A673 (cell line): Measurements from ENCODE around the gene SIRPA. TPM values are rescaled to one million over a fixed set of nuclear protein-coding genes. Genes with fewer than 3 reads are reported as not detected.

Experiments used
- BruUV-seq: library from RNA; stranded (reverse); fragments of 400-500 nt; replicated peaks from 2 replicates; lab custom pipeline; 2021; lab: Mats Ljungman, UMichigan
- CTCF ChIA-PET: fragments of 300-600 bp; sonication (Branson Sonifier 250); formaldehyde crosslinking; loops from one replicate; lab custom pipeline; 2022; ENCODE audit warnings: antibody characterized with exemption; lab: Charles Lee
- POLR2A ChIA-PET: fragments of 300-600 bp; sonication (Branson Sonifier 250); formaldehyde crosslinking; loops from one replicate; lab custom pipeline; 2022; ENCODE audit warnings: antibody characterized with exemption; ENCODE audit not compliant: low non-redundant PET; lab: Charles Lee
- DNase-seq: peaks from one replicate; pipeline ENCODE4 v3.0.0-alpha.2; 2015; ENCODE audit warnings: low spot score
- H3K27ac ChIP-seq: fragments of 200-600 bp; sonication (generic); 2 replicates; pipeline ENCODE4 v1.5.1; 2016; ENCODE audit warnings: mixed run types, low read depth, mild to moderate bottlenecking, mixed read lengths, antibody characterized with exemption, low read length; ENCODE audit not compliant: poor library complexity, severe bottlenecking
- H3K27me3 ChIP-seq: fragments of 200-600 bp; sonication (generic); replicated peaks from 2 replicates; pipeline ENCODE4 v1.6.1; 2017; ENCODE audit warnings: mixed run types, low read depth, mild to moderate bottlenecking, mixed read lengths, antibody characterized with exemption, low read length; ENCODE audit not compliant: insufficient read depth, poor library complexity
- H3K36me3 ChIP-seq: fragments of 200-600 bp; sonication (generic); 2 replicates; pipeline ENCODE4 v1.6.1; 2016; ENCODE audit warnings: mixed run types, mild to moderate bottlenecking, mixed read lengths, antibody characterized with exemption, low read length; ENCODE audit not compliant: insufficient read depth, poor library complexity, severe bottlenecking
- H3K4me1 ChIP-seq: fragments of 200-600 bp; sonication (generic); 2 replicates; pipeline ENCODE4 v1.6.1; 2017; ENCODE audit warnings: mixed run types, mild to moderate bottlenecking, mixed read lengths, antibody characterized with exemption, low read length; ENCODE audit not compliant: insufficient read depth, poor library complexity, severe bottlenecking
- H3K4me3 ChIP-seq: fragments of 200-600 bp; sonication (generic); 2 replicates; pipeline ENCODE4 v1.5.1; 2016; ENCODE audit warnings: low read depth, mixed run types, mild to moderate bottlenecking, mixed read lengths, low read length; ENCODE audit not compliant: poor library complexity, severe bottlenecking
- H3K9me3 ChIP-seq: fragments of 200-600 bp; sonication (generic); 2 replicates; pipeline ENCODE4 v1.6.1; 2016; ENCODE audit warnings: mixed run types, low read depth, mild to moderate bottlenecking, mixed read lengths, antibody characterized with exemption, low read length; ENCODE audit not compliant: poor library complexity, severe bottlenecking
- EZH2 ChIP-seq: fragments of 200-600 bp; sonication (generic); IDR thresholded peaks from 2 replicates; pipeline ENCODE4 v1.6.1; 2017; ENCODE audit warnings: borderline replicate concordance, low read depth, mild to moderate bottlenecking, mixed read lengths, antibody characterized with exemption, low read length; ENCODE audit not compliant: poor library complexity, severe bottlenecking
- intact Hi-C: fragments of 100-400 bp; cut with micrococcal nuclease; formaldehyde crosslinking; loops from one replicate; pipeline ENCODE4 v1.10.0; 2022; ENCODE audit not compliant: unreplicated experiment
- total RNA-seq: library from RNA; stranded (reverse); gene quantifications from 2 replicates; pipeline ENCODE4 v1.2.3, GENCODE V29; 2021
- TF ChIP-seq, protein P1 (sequence below): fragments of 300-800, 200-600 bp; sonication (generic); conservative IDR thresholded peaks from 2 replicates; pipeline ENCODE4 v1.5.1; 2017; ENCODE audit warnings: low read depth, mild to moderate bottlenecking, antibody characterized with exemption, low read length, moderate library complexity, mixed read lengths

Gene SIRPA
- total RNA-seq, 1 experiment from 2014 or later: 81.0 TPM

GRCh38 chr20:1924910-1925861 lies 30.0 kb downstream of the SIRPA start:
- H3K9me3 ChIP-seq: no peaks in the 10 kb centered on the region
- H3K4me1 ChIP-seq: no peaks in the 10 kb centered on the region
- DNase-seq: no peak
- ChIA-PET CTCF (no interaction called here), POLR2A (no interaction called here)
- H3K4me3 ChIP-seq: no peak overlapping the region
- H3K36me3 ChIP-seq: peaks cover 34% of the 10 kb centered on the region
- H3K27ac ChIP-seq: no peak overlapping the region
- intact Hi-C loops: no loop called here
- no peaks in the 10 kb centered on the region for H3K27me3 ChIP-seq
- TF ChIP-seq, protein P1, sequence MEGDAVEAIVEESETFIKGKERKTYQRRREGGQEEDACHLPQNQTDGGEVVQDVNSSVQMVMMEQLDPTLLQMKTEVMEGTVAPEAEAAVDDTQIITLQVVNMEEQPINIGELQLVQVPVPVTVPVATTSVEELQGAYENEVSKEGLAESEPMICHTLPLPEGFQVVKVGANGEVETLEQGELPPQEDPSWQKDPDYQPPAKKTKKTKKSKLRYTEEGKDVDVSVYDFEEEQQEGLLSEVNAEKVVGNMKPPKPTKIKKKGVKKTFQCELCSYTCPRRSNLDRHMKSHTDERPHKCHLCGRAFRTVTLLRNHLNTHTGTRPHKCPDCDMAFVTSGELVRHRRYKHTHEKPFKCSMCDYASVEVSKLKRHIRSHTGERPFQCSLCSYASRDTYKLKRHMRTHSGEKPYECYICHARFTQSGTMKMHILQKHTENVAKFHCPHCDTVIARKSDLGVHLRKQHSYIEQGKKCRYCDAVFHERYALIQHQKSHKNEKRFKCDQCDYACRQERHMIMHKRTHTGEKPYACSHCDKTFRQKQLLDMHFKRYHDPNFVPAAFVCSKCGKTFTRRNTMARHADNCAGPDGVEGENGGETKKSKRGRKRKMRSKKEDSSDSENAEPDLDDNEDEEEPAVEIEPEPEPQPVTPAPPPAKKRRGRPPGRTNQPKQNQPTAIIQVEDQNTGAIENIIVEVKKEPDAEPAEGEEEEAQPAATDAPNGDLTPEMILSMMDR: 0 out of 2 replicates have a peak, but pooled peaks have one; percentile 33
- TF ChIP-seq EZH2: no peak
- no TSS peak for BruUV-seq

GRCh38 chr20:1926237-1926636 lies 31.0 kb downstream of the SIRPA start:
- no peak for TF ChIP-seq EZH2
- TF ChIP-seq, protein P1: no peak
- no peaks in the 10 kb centered on the region for H3K9me3 ChIP-seq
- no peak overlapping the region for H3K27ac ChIP-seq
- CTCF ChIA-PET: no interaction called here
- no peak overlapping the region for H3K4me3 ChIP-seq
- H3K36me3 ChIP-seq: peaks cover 39% of the 10 kb centered on the region
- no peak for DNase-seq
- H3K27me3 ChIP-seq: no peaks in the 10 kb centered on the region
- no peaks in the 10 kb centered on the region for H3K4me1 ChIP-seq
- intact Hi-C loops: no loop called here
- no TSS peak for BruUV-seq
- POLR2A ChIA-PET: no interaction called here

GRCh38 chr20:1927217-1927616 lies 32.0 kb downstream of the SIRPA start:
- POLR2A ChIA-PET: no interaction called here
- H3K4me1 ChIP-seq: no peaks in the 10 kb centered on the region
- no peaks in the 10 kb centered on the region for H3K27me3 ChIP-seq
- peaks cover 46% of the 10 kb centered on the region for H3K36me3 ChIP-seq
- CTCF ChIA-PET: no interaction called here
- intact Hi-C loops: no loop called here
- TF ChIP-seq EZH2: no peak
- TF ChIP-seq, protein P1: no peak
- DNase-seq: no peak
- H3K4me3 ChIP-seq: no peak overlapping the region
- H3K27ac ChIP-seq: no peak overlapping the region
- no TSS peak for BruUV-seq
- H3K9me3 ChIP-seq: no peaks in the 10 kb centered on the region
